Endothelial cell of umbilical vein (primary cell): ENCODE measurements around the gene CXCR5. TPM values are rescaled to one million over a fixed set of nuclear protein-coding genes. Genes with fewer than 3 reads are reported as not detected.

Source experiments
- BruUV-seq: library from RNA; stranded (reverse); fragments of 400-500 nt; replicated peaks from 2 replicates; lab custom pipeline; 2021; lab: Mats Ljungman, UMichigan
- CTCF ChIA-PET: fragments of 300-600, 350-600 bp; sonication (Branson Sonifier 250); formaldehyde crosslinking; loops from one replicate; lab custom pipeline; 2021; ENCODE audit warnings: antibody characterized with exemption, inconsistent platforms; lab: Charles Lee
- POLR2A ChIA-PET: fragments of 300-600, 350-600 bp; sonication (Branson Sonifier 250); formaldehyde crosslinking; loops from one replicate; lab custom pipeline; 2021; ENCODE audit warnings: antibody characterized with exemption, inconsistent platforms; lab: Charles Lee
- DNase-seq: peaks from one replicate; pipeline ENCODE4 v3.0.0-alpha.2; 2011; ENCODE audit warnings: low read depth, low spot score
- FAIRE-seq: peaks from 2 replicates; lab custom pipeline; 2011; peaks lifted over from hg19 to GRCh38; lab: Jason Lieb, UNC
- H2AFZ ChIP-seq: 2 replicates; pipeline ENCODE4 v1.6.0; 2012; ENCODE audit warnings: low read depth, low read length, control low read depth, inconsistent platforms
- H3K27ac ChIP-seq: 2 replicates; pipeline ENCODE4 v1.5.1; 2011; ENCODE audit warnings: low read depth, mild to moderate bottlenecking, control low read depth, low read length, moderate library complexity; ENCODE audit not compliant: insufficient read depth
- H3K27me3 ChIP-seq, 2 experiments: 2 replicates each; pipeline versions ENCODE4 v1.6.0 to v1.6.1; 2011; ENCODE audit warnings: low read length in 2 of 2, mixed read lengths in 1 of 2; ENCODE audit not compliant: control insufficient read depth in 2 of 2, insufficient read depth in 2 of 2
- H3K36me3 ChIP-seq, 2 experiments: 2 replicates in 1 of 2; 3 replicates in 1 of 2; pipeline ENCODE4 v1.5.1; 2011; ENCODE audit warnings: low read length in 2 of 2, mild to moderate bottlenecking in 1 of 2, moderate library complexity in 1 of 2; ENCODE audit not compliant: control insufficient read depth in 2 of 2, insufficient read depth in 2 of 2; ENCODE audit errors: extremely low read depth in 1 of 2
- H3K4me1 ChIP-seq: 3 replicates; pipeline ENCODE4 v1.5.1; 2011; ENCODE audit warnings: mild to moderate bottlenecking, low read length; ENCODE audit not compliant: control insufficient read depth, insufficient read depth; ENCODE audit errors: extremely low read depth
- H3K4me2 ChIP-seq: 2 replicates; pipeline ENCODE4 v1.6.1; 2011; ENCODE audit warnings: low read length, control low read depth, mixed read lengths; ENCODE audit not compliant: insufficient read depth
- H3K4me3 ChIP-seq, 3 experiments: fragments of 200-600 bp in 1 of 3; sonication (generic), shearing (Covaris generic) in 1 of 3; replicated peaks in 1 of 3; 2 replicates each; pipeline ENCODE4 v1.5.1; 2011 to 2016; ENCODE audit warnings: control low read depth in 3 of 3, low read length in 3 of 3, mild to moderate bottlenecking in 2 of 3, inconsistent platforms in 1 of 3, low read depth in 1 of 3, moderate library complexity in 1 of 3; ENCODE audit not compliant: insufficient read depth in 1 of 3
- H3K79me2 ChIP-seq: 2 replicates; pipeline ENCODE4 v1.6.0; 2012; ENCODE audit warnings: low read length, inconsistent platforms; ENCODE audit not compliant: control insufficient read depth, insufficient read depth
- H3K9ac ChIP-seq: replicated peaks from 2 replicates; pipeline ENCODE3; 2011; ENCODE audit warnings: low read length, control low read depth; ENCODE audit not compliant: insufficient read depth; ENCODE audit errors: extremely low read depth
- H3K9me1 ChIP-seq: replicated peaks from 3 replicates; pipeline ENCODE4 v1.6.0; 2011; ENCODE audit warnings: mild to moderate bottlenecking, low read length; ENCODE audit not compliant: control insufficient read depth, insufficient read depth; ENCODE audit errors: extremely low read depth
- H3K9me3 ChIP-seq: replicated peaks from 2 replicates; pipeline ENCODE4 v1.5.1; 2012; ENCODE audit warnings: low read length, inconsistent platforms; ENCODE audit not compliant: control insufficient read depth, insufficient read depth
- H4K20me1 ChIP-seq: replicated peaks from 2 replicates; pipeline ENCODE3; 2011; ENCODE audit warnings: mild to moderate bottlenecking, low read length; ENCODE audit not compliant: control insufficient read depth, insufficient read depth; ENCODE audit errors: extremely low read depth
- EZH2 ChIP-seq: IDR thresholded peaks from 2 replicates; pipeline ENCODE4 v1.6.1; 2012; ENCODE audit warnings: borderline replicate concordance, low read depth, mild to moderate bottlenecking, moderate library complexity, low read length, inconsistent platforms; ENCODE audit not compliant: severe bottlenecking
- FOS ChIP-seq: IDR thresholded peaks from 2 replicates; pipeline ENCODE4 v1.6.1; 2011; ENCODE audit warnings: mild to moderate bottlenecking, low read length, moderate library complexity, borderline replicate concordance; ENCODE audit not compliant: insufficient read depth
- GATA2 ChIP-seq: IDR thresholded peaks from 2 replicates; pipeline ENCODE4 v1.7.0; 2011; ENCODE audit warnings: low read depth, mild to moderate bottlenecking, moderate library complexity, mixed read lengths, low read length; ENCODE audit not compliant: insufficient read length, insufficient read depth
- JUN ChIP-seq: IDR thresholded peaks from 2 replicates; pipeline ENCODE4 v1.6.1; 2011; ENCODE audit warnings: borderline replicate concordance, low read depth; ENCODE audit not compliant: insufficient read length, insufficient read depth
- MAX ChIP-seq: IDR thresholded peaks from 2 replicates; pipeline ENCODE4 v1.6.1; 2011; ENCODE audit not compliant: insufficient read depth, insufficient read length
- MYC ChIP-seq: IDR thresholded peaks from one replicate; pipeline ENCODE4 v1.6.1; 2011; ENCODE audit warnings: mild to moderate bottlenecking, low read depth, low read length
- POLR2A ChIP-seq: IDR thresholded peaks from 2 replicates; pipeline ENCODE4 v1.6.1; 2012; ENCODE audit warnings: low read depth, mild to moderate bottlenecking, control low read depth, low read length
- POLR2AphosphoS5 ChIP-seq: IDR thresholded peaks from 2 replicates; pipeline ENCODE4 v1.6.1; 2012; ENCODE audit warnings: low read depth, mild to moderate bottlenecking, control low read depth, low read length, moderate library complexity; ENCODE audit not compliant: insufficient read depth
- dilution Hi-C: fragments of 300-500 bp; cut with MboI; formaldehyde crosslinking; loops from one replicate; pipeline ENCODE4 v1.15.0; 2019; ENCODE audit warnings: low sequenced_read_pairs; ENCODE audit not compliant: extremely low pct_ligation_motif_present
- intact Hi-C: fragments of 100-400 bp; cut with micrococcal nuclease; formaldehyde crosslinking; loops from one replicate; pipeline ENCODE4 v1.10.0; 2022
- polyA plus RNA-seq, 4 experiments: library from polyadenylated mRNA; depleted of rRNA in 3 of 4; stranded (reverse) in 3 of 4; unstranded in 1 of 4; fragments of >200 nt; gene quantifications; 2 replicates each; pipeline versions ENCODE4 v1.2.1 to v1.2.3, GENCODE V29; 2011 to 2012; ENCODE audit warnings: missing spikeins in 1 of 4
- total RNA-seq: library from RNA; stranded (reverse); gene quantifications from 2 replicates; pipeline ENCODE4 v1.2.3, GENCODE V29; 2021
- TF ChIP-seq, protein P1 (sequence below), 2 donors: IDR thresholded peaks; 1 replicate in 1 of 2; 2 replicates in 1 of 2; pipeline ENCODE4 v1.5.1; 2011; ENCODE audit warnings: low read length in 2 of 2, mild to moderate bottlenecking in 2 of 2, moderate library complexity in 2 of 2, control low read depth in 1 of 2, inconsistent platforms in 1 of 2, low read depth in 1 of 2; ENCODE audit not compliant: insufficient read depth in 1 of 2; ENCODE audit errors: extremely low read depth in 1 of 2

CXCR5 gene
- total and polyA plus RNA-seq, 2 donors (not counting 3 experiments of a cell fraction or from before 2014, with no cell fraction given), result not detected

- no peak overlapping the region for H3K4me3 ChIP-seq
- intact Hi-C loops, result no loop called here
- H4K20me1 ChIP-seq, result no peaks in the 10 kb centered on the region
- H3K27me3 ChIP-seq, result peaks cover 0 to 6% of the 10 kb centered on the region in 2 experiments
- ChIA-PET POLR2A (interaction anchor here (0.7 kb wide), 1 partner anchor 74 kb away, joined by 6 read pairs; no protein-coding TSS in a partner anchor), CTCF (no interaction called here)
- no peak for DNase-seq
- no peak overlapping the region for H3K27ac ChIP-seq
- dilution Hi-C loops, result no loop called here
- no peak overlapping the region for H2AFZ ChIP-seq
- no peaks in the 10 kb centered on the region for H3K4me1 ChIP-seq
- TF ChIP-seq, protein P1, sequence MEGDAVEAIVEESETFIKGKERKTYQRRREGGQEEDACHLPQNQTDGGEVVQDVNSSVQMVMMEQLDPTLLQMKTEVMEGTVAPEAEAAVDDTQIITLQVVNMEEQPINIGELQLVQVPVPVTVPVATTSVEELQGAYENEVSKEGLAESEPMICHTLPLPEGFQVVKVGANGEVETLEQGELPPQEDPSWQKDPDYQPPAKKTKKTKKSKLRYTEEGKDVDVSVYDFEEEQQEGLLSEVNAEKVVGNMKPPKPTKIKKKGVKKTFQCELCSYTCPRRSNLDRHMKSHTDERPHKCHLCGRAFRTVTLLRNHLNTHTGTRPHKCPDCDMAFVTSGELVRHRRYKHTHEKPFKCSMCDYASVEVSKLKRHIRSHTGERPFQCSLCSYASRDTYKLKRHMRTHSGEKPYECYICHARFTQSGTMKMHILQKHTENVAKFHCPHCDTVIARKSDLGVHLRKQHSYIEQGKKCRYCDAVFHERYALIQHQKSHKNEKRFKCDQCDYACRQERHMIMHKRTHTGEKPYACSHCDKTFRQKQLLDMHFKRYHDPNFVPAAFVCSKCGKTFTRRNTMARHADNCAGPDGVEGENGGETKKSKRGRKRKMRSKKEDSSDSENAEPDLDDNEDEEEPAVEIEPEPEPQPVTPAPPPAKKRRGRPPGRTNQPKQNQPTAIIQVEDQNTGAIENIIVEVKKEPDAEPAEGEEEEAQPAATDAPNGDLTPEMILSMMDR (IDR thresholded peaks at IDR 0.05; ENCODE audit: extremely low read depth in 1 of 2, insufficient read depth in 1 of 2, low read depth in 1 of 2, low read length in 2 of 2), result no peak
- no peak for TF ChIP-seq EZH2
- no peak for TF ChIP-seq POLR2AphosphoS5
- no peak for TF ChIP-seq POLR2A
- TF ChIP-seq JUN, result no peak
- no peak for TF ChIP-seq MAX
- no peak for TF ChIP-seq MYC
- TF ChIP-seq FOS, result no peak
- TF ChIP-seq GATA2, result no peak
- no peak overlapping the region for H3K9ac ChIP-seq
- no peaks in the 10 kb centered on the region for H3K36me3 ChIP-seq
- no peaks in the 10 kb centered on the region for H3K9me3 ChIP-seq
- no TSS peak for BruUV-seq
- H3K4me2 ChIP-seq, result no peak overlapping the region
- no peaks in the 10 kb centered on the region for H3K9me1 ChIP-seq
- H3K79me2 ChIP-seq, result no peaks in the 10 kb centered on the region
- no peak for FAIRE-seq
Observed at GRCh38 chr11:118838905-118839553, 44.7 kb upstream of the CXCR5 start.
